CD4-positive, alpha-beta T cell treated with Interleukin-12 subunit alpha and Interleukin-12 subunit beta, for 1 hour (primary cell): ENCODE results near the gene NFATC1.

Source experiments
- DNase-seq: peaks from one replicate; pipeline ENCODE4 v3.0.0-alpha.2; 2020

NFATC1 gene

GRCh38 chr18:79445696-79446561 is 50.2 kb downstream of the NFATC1 start:
- DNase-seq: no peak

DNA sequence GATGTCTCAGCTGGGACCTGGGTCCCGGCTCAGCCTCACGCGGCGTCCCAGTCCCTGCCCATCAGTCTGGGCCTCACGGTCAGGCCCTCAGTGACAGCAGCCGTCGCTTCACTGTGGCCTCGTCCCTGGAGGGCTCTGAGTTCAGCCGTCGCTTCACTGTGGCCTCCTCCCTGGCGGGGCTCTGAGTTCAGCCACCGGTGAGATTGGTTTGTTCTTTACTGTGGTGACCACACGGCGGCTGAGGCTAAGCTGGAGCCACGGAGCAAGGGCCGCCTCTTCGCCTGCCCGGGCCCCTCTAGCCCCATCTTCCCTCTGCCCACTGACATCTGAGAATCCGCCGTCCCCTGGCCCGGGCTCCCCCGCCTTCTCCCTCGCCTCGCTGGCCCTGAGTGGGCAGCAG is 51.2 kb downstream of the NFATC1 start:
- no peak for DNase-seq

DNA sequence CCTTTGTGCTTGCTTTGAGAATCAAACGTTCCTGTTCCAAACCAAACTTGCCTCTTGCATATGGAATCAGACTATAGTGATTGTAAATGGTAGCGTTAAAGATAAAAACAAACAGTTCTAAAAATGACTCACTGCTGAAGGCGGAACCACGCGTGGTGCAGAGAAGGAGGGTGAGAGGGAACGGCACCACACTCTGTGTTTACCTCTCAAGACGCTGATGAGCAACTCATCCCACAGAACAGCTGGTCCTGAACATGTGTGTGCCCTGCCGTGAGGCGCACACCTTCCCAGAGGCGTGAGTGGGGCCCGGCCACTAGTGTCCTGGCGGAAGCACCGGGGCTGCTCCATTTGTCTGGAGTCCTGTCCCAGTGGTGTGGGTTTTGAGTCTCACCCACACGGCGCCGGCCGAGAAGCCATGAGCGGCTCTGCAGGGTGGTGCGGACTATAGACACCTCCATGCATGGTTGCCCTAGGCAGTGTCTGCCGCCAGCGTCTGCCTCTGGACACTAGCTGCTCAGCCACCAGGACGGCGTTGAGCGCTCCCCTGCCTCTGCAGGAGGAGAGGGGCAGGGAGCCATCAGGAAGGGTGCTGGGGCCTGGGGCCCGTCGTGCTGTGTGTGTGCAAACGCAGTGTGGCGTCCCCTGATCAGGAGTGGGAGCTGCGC is 52.1 kb downstream of the NFATC1 start:
- no peak for DNase-seq

DNA sequence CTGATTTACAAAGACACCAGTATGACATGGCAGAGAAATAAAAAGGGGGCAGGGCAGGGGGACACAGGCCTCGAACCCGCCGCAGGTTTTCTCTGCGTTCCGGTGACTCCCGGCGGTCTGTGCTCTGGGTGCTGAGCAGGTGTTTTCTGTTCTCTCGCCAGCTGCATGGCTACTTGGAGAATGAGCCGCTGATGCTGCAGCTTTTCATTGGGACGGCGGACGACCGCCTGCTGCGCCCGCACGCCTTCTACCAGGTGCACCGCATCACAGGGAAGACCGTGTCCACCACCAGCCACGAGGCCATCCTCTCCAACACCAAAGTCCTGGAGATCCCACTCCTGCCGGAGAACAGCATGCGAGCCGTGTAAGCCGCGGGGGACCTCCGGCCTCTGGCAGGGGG is 52.9 kb downstream of the NFATC1 start:
- DNase-seq: no peak

- DNase-seq: no peak
Observed at GRCh38 chr18:79449551-79450288, 54.0 kb downstream of the NFATC1 start.

DNA sequence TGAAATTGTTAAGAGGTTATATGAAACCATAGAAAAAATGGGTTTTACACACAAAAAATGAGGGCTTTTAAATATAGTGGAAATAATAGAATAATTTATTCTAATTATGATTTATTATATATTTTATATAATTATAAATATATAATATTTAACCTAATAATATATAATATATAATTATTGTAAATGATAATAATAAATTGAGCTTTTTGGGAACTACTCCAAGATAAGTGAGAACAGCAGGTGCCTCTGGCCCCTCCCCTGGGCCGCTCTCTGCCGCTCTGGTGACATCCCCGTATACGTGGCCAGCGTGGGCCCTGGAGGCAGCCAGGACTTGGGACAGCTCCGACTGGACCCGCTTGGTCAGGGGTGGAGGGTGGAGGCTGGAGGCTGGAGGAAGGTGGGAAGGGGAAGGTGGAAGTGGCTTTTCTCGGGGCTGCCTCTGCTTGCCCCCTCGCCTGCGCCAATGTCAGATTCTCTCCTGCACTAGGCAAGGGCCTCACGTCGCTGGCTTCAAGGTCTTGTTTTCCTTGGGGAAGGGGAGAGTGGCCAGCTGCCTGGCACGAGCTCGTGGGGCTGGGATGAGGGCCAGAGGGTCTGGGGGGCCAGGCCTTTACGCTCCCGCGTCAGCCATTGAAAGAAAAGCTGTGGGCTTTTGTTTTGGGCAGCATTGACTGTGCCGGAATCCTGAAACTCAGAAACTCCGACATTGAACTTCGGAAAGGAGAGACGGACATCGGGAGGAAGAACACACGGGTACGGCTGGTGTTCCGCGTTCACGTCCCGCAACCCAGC is 54.8 kb downstream of the NFATC1 start:
- no peak for DNase-seq

DNA sequence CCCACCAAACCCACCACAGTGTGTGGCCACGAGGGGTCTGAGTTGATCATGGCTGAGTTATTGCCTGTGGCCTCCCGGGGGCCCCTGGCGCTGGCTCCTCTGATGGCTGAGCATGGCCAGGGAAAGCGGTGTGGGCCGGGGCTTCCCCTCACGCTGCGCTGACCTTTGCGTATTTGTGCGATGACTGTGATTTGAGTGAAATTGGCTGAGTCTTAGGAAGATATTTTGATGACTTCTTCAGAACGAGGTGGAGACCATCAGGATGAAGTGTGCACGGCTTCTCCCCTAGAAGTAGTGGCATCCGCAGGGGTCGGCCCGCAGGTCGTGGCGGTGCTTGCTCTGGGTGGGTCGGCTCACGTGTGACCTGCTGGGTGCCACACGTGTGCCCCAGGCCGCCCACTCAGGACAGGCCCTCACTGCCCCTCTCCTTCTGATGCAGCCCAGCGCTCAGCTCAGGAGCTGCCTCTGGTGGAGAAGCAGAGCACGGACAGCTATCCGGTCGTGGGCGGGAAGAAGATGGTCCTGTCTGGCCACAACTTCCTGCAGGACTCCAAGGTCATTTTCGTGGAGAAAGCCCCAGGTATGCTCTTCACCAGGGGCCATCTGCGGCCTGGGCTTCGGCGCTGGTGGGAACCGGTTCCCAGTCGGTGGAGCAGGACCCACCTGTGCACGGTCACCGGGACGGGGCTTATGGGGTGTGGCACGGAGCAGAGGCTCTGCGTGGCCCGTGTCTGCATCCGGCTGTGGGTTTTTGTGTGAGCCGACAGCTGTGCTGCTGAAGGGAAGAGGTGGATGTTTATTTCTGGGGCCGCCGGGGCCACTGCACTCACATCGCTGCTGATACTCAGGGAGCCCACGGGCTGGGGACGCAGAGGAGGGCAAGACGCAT is 55.8 kb downstream of the NFATC1 start:
- no peak for DNase-seq

- DNase-seq: no peak
Observed at GRCh38 chr18:79452190-79452990, 56.7 kb downstream of the NFATC1 start.

GRCh38 chr18:79452991-79453645 is 57.4 kb downstream of the NFATC1 start:
- DNase-seq: no peak

- no peak for DNase-seq
Observed at GRCh38 chr18:79453816-79454735, 58.3 kb downstream of the NFATC1 start.

- DNase-seq: no peak
Observed at GRCh38 chr18:79455261-79455660, 59.5 kb downstream of the NFATC1 start.

GRCh38 chr18:79456105-79456980 is 60.6 kb downstream of the NFATC1 start:
- no peak for DNase-seq

GRCh38 chr18:79457239-79457638 is 61.5 kb downstream of the NFATC1 start:
- DNase-seq: no peak

DNA sequence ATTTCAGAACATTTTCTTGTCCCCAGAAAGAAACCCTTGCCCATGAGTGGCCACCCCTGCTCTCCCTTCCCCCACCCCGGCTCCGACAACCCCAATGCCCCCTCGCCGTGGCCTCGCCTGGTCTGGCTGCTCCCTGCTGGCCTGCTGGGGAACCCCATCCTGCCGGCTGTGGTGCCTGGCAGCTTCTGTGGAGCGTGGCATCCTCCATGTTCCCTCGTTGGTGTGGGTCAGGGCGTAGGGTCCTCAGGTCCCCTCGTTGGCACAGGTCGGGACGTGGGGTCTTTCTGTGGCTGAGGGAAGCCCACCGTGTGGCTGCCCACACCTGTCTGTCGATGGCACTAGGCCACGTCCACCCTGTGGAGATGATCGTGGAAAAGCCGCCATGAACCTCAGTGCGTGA is 61.9 kb downstream of the NFATC1 start:
- DNase-seq: no peak

GRCh38 chr18:79458131-79458838 is 62.6 kb downstream of the NFATC1 start:
- DNase-seq: no peak

GRCh38 chr18:79458917-79459803 is 63.4 kb downstream of the NFATC1 start:
- no peak for DNase-seq
